Fibroblast of lung (primary cell): ENCODE results near the gene DNAH17. TPM values are rescaled to one million over a fixed set of nuclear protein-coding genes. Genes with fewer than 3 reads are reported as not detected.

Experiments
- DNase-seq, 2 donors: peaks; one replicate each; pipeline versions ENCODE4 v3.0.0 to v3.0.0-alpha.2; 2010; ENCODE audit warnings: low read depth in 2 of 2
- H2AFZ ChIP-seq: 2 replicates; pipeline ENCODE4 v1.5.1; 2012; ENCODE audit warnings: low read length, control low read depth, inconsistent platforms
- H3K27ac ChIP-seq: 2 replicates; pipeline ENCODE4 v1.5.1; 2011; ENCODE audit warnings: low read length, control low read depth; ENCODE audit not compliant: insufficient read depth
- H3K27me3 ChIP-seq: 2 replicates; pipeline ENCODE4 v1.5.1; 2011; ENCODE audit warnings: mild to moderate bottlenecking, low read length; ENCODE audit not compliant: control insufficient read depth, insufficient read depth
- H3K36me3 ChIP-seq: 2 replicates; pipeline ENCODE4 v1.5.1; 2011; ENCODE audit warnings: low read length; ENCODE audit not compliant: control insufficient read depth, insufficient read depth
- H3K4me1 ChIP-seq: 2 replicates; pipeline ENCODE4 v1.5.1; 2011; ENCODE audit warnings: low read length; ENCODE audit not compliant: control insufficient read depth, insufficient read depth; ENCODE audit errors: extremely low read depth
- H3K4me2 ChIP-seq: 2 replicates; pipeline ENCODE4 v1.5.1; 2011; ENCODE audit warnings: low read length, control low read depth; ENCODE audit not compliant: insufficient read depth; ENCODE audit errors: extremely low read depth
- H3K4me3 ChIP-seq, 4 experiments: fragments of 200-600 bp in 1 of 4; sonication (generic) in 1 of 4; replicated peaks in 1 of 4; 2 replicates each; pipeline ENCODE4 v1.5.1; 2011 to 2016; ENCODE audit warnings: low read length in 4 of 4, low read depth in 3 of 4, mild to moderate bottlenecking in 3 of 4, control low read depth in 2 of 4, inconsistent platforms in 1 of 4, mixed read lengths in 1 of 4; ENCODE audit not compliant: insufficient read depth in 1 of 4; ENCODE audit errors: control extremely low read depth in 1 of 4
- H3K79me2 ChIP-seq: 2 replicates; pipeline ENCODE4 v1.5.1; 2012; ENCODE audit warnings: mild to moderate bottlenecking, low read length, inconsistent platforms; ENCODE audit not compliant: control insufficient read depth, insufficient read depth
- H3K9ac ChIP-seq: 2 replicates; pipeline ENCODE4 v1.5.1; 2011; ENCODE audit warnings: mild to moderate bottlenecking, low read length, control low read depth; ENCODE audit not compliant: insufficient read depth
- H3K9me3 ChIP-seq: 2 replicates; pipeline ENCODE4 v1.5.1; 2012; ENCODE audit warnings: low read depth, low read length; ENCODE audit not compliant: control insufficient read depth, insufficient read depth
- H4K20me1 ChIP-seq: 2 replicates; pipeline ENCODE4 v1.5.1; 2011; ENCODE audit warnings: low read length; ENCODE audit not compliant: control insufficient read depth, insufficient read depth; ENCODE audit errors: extremely low read depth
- CTCF ChIP-seq, 2 donors: IDR thresholded peaks in 1 of 2; conservative IDR thresholded peaks in 1 of 2; 1 replicate in 1 of 2; 2 replicates in 1 of 2; pipeline ENCODE4 v1.5.1; 2011 to 2012; ENCODE audit warnings: low read length in 2 of 2, control low read depth in 1 of 2, inconsistent platforms in 1 of 2, low read depth in 1 of 2, mild to moderate bottlenecking in 1 of 2
- EZH2 ChIP-seq: IDR thresholded peaks from 2 replicates; pipeline ENCODE4 v1.5.1; 2012; ENCODE audit warnings: low read length, control low read depth, mild to moderate bottlenecking; ENCODE audit errors: missing control alignments
- polyA plus RNA-seq, 2 donors: library from polyadenylated mRNA; depleted of rRNA in 1 of 2; stranded (reverse) in 1 of 2; unstranded in 1 of 2; fragments of >200 nt; gene quantifications; 2 replicates each; pipeline ENCODE4 v1.2.1, GENCODE V29; 2011 to 2012; ENCODE audit warnings: missing spikeins in 1 of 2
- total RNA-seq: library from RNA; depleted of rRNA; stranded (reverse); fragments of >200 nt; gene quantifications from 2 replicates; pipeline ENCODE4 v1.2.1, GENCODE V29; 2014

DNAH17 gene
- total and polyA plus RNA-seq, 2 donors (not counting 1 experiment from before 2014, with no cell fraction given), result not detected

DNA sequence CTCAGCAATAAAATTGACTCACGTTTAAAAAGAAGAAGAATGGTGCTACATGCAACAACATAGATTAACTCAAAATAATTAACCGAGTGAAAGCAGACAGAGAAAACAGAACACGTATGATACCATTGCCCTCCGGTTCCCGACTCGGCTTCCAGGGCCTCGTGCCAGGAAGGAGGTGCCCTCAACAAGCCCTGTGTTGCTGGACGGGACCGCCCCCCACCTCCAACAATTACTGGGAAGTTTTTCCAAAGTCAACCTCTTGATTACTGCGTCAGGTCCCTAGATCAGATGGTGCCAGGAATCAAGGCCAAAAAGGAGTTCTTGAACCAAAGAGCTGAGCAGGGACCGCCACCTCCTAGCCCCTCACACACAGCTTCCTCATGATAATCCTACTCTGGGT, 20.4 kb downstream of the DNAH17 start:
- H3K9me3 ChIP-seq, result no peaks in the 10 kb centered on the region
- H3K36me3 ChIP-seq, result no peaks in the 10 kb centered on the region
- no peak overlapping the region for H3K9ac ChIP-seq
- H3K4me2 ChIP-seq, result no peak overlapping the region
- no peak for DNase-seq
- peaks cover 5% of the 10 kb centered on the region for H3K27me3 ChIP-seq
- no peak overlapping the region for H3K4me3 ChIP-seq
- peaks cover 5% of the 10 kb centered on the region for H3K4me1 ChIP-seq
- no peak overlapping the region for H2AFZ ChIP-seq
- no peak overlapping the region for H3K27ac ChIP-seq
- no peaks in the 10 kb centered on the region for H4K20me1 ChIP-seq
- TF ChIP-seq CTCF (conservative IDR thresholded peaks at IDR 0.05 in 1 of 2, IDR thresholded peaks at IDR 0.05 in 1 of 2; ENCODE audit: low read depth in 1 of 2, low read length in 2 of 2) (no peak), EZH2 (no peak)
- no peaks in the 10 kb centered on the region for H3K79me2 ChIP-seq

DNA sequence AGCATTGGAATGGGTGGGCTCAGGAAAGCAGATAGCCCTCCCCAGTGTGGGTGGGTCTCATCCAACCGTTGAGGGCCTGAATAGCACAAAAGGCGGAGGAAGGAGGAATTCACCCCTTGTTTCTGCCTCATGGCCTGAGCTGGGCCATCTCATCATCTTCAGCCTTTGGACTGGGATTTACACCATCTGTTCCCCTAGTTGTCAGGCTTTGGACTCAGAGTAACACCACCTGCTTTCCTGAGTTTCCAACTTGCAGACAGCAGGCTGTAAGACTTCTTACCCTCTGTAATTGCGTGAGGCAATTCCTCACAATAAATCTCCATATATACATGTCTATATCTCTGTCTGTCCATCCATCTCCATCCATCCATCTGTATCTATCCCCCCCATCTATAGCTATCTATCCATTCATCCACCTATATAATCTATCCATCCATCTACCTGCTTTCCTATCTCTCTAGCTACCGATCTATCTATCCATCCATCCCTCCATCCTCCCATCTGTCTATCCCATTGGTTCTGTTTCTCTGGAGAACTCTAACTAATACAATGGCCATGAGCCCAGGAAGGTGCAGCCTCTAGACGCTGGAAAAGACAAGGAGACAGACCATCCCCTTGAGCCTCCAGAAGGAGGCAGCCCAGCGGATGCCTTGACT, 21.3 kb downstream of the DNAH17 start:
- peaks cover 5% of the 10 kb centered on the region for H3K4me1 ChIP-seq
- H3K79me2 ChIP-seq, result no peaks in the 10 kb centered on the region
- H4K20me1 ChIP-seq, result no peaks in the 10 kb centered on the region
- no peaks in the 10 kb centered on the region for H3K36me3 ChIP-seq
- H3K9me3 ChIP-seq, result no peaks in the 10 kb centered on the region
- no peak overlapping the region for H3K4me3 ChIP-seq
- H3K9ac ChIP-seq, result no peak overlapping the region
- peaks cover 5% of the 10 kb centered on the region for H3K27me3 ChIP-seq
- no peak for DNase-seq
- no peak for TF ChIP-seq CTCF (conservative IDR thresholded peaks at IDR 0.05 in 1 of 2, IDR thresholded peaks at IDR 0.05 in 1 of 2; ENCODE audit: low read depth in 1 of 2, low read length in 2 of 2)
- TF ChIP-seq EZH2, result no peak
- H2AFZ ChIP-seq, result no peak overlapping the region
- H3K4me2 ChIP-seq, result no peak overlapping the region
- H3K27ac ChIP-seq, result no peak overlapping the region

- Histone ChIP-seq H3K4me2 (no peak overlapping the region), H3K36me3 (no peaks in the 10 kb centered on the region), H3K4me3 (no peak overlapping the region), H3K9me3 (no peaks in the 10 kb centered on the region), H4K20me1 (no peaks in the 10 kb centered on the region), H3K27me3 (no peaks in the 10 kb centered on the region), H3K79me2 (no peaks in the 10 kb centered on the region), H3K27ac (no peak overlapping the region), H3K9ac (no peak overlapping the region), H2AFZ (no peak overlapping the region), H3K4me1 (no peaks in the 10 kb centered on the region)
- DNase-seq, result no peak
- TF ChIP-seq EZH2 (no peak), CTCF (conservative IDR thresholded peaks at IDR 0.05 in 1 of 2, IDR thresholded peaks at IDR 0.05 in 1 of 2; ENCODE audit: low read depth in 1 of 2, low read length in 2 of 2) (no peak)
Measured at GRCh38 chr17:78550464-78550863, 26.7 kb downstream of the DNAH17 start.
